HUDEP-2 (cell line): ENCODE measurements around the gene FAM161A.
"Not testable (repeated sequence)": the region's sequence is repeated elsewhere in the genome, so short reads cannot be mapped to it uniquely, and the experiment has no call there.

Experiments
- DNase-seq, 76 experiments: peaks; one replicate each; lab custom pipeline; 2025; ENCODE audit not compliant: unreplicated experiment in 76 of 76; lab: John Stamatoyannopoulos, UW

Gene FAM161A

GRCh38 chr2:61841286-61841685 lies 12.6 kb downstream of the FAM161A start:
- no peak for DNase-seq

- no peak for DNase-seq
Measured at GRCh38 chr2:61834893-61835292, 19.0 kb downstream of the FAM161A start.

- DNase-seq = no peak
Measured at GRCh38 chr2:61833971-61834370, 19.9 kb downstream of the FAM161A start.

DNA sequence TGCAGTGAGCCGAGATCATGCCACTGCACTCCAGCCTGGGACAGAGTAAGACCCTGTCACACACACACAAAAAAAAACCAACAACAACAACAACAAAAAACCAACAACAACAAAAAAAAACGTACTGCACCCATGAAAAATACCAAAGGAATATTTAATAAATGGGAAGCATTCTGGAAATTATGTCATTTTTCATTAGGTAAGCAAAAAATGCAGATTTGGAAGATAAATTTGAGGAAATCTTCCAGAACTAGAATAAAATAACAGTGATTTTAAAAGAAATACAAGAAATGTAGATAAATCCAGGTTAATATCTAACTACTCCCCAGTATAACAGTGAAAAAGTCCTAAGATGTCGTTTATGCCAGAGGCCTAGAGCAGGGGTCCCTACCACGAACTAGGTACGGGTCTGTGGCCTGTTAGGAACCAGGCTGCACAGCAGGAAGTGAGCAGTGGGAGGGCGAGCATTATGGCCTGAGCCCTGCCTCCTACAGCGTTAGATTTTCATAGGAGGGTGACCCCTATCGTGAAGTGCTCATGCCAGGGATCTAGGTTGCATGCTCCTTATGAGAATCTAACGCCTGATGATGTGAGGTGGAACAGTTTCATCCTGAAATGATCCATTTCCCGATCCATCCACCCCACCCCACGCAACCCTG lies 21.5 kb downstream of the FAM161A start:
- no peak for DNase-seq

- DNase-seq = no peak
Measured at GRCh38 chr2:61822255-61822654, 31.6 kb downstream of the FAM161A start.

DNA sequence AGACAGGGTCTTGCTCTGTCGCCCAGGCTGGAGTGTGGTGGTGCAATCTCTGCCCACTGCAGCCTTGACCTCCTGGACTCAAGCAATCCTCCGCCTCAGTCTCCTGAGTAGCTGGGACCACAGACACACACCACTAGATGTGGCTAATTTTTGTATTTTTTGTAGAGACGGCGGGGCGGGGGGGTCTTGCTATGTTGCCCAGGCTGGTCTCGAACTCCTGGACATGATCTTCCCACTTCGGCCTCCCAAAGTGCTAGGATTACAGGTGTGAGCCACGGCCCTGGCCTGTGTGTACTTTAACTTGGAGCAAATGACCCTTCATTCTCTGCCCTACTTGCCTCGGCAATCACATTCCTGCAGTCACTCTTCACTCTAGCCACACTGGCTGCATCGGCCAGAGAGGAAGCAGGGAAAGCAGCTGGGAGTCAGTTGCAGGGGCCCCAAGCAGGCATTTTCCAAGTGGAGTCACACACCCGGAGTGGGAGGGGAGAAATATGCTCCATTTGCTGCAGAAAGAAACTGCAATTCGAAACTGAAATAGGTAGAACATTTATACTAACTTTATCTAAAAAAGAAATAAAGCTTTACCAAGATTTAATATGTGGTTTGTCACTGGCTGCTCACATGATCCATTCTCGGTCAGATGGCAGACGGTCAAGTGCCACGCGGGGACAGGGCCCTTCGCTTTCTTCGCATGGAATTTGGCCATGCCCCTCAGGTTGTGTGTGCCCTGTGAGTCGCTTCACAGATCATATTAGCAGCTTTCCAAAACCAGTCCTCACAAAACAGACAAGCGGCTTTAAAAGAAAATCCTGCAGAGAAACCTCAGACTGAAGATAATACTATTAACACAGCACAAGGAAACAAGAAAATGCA lies 37.1 kb downstream of the FAM161A start:
- no peak for DNase-seq

GRCh38 chr2:61814539-61815160 lies 39.2 kb downstream of the FAM161A start:
- DNase-seq = no peak

DNA sequence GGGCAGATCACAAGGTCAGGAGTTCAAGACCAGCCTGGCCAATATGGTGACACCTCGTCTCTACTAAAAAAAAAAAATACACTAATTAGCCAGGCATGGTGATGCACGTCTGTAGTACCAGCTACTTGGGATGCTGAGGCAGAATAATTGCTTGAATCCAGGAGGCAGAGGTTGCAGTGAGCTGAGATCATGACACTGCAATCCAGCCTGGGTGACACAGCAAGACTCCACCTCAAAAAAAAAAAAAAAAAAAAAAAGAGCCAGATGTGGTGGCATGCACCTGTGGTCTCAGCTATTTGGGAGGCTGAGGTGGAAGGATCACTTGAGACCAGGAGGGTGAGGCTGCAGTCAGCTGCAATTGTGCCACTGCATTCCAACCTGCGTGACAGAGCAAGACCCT lies 40.5 kb downstream of the FAM161A start:
- not testable (repeated sequence) for DNase-seq

DNA sequence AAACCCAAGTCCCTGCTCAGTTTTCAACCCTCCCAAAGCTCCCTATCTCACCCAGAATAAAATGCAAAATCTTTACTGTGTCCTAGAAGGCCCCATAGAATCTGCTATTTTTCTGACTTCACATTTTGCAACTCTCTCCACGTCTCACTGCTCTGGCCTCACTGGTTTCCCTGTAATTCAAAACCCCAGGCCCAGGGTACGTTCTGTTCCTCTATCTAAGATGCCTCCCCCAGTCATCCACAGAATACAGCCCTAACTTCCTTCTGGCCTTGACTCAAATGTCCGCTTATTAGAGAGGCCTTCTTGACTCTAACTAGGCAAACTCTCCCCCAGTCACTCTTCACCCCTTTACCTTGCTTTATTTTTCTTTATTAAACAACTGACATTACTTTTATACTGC lies 42.0 kb downstream of the FAM161A start:
- no peak for DNase-seq

DNA sequence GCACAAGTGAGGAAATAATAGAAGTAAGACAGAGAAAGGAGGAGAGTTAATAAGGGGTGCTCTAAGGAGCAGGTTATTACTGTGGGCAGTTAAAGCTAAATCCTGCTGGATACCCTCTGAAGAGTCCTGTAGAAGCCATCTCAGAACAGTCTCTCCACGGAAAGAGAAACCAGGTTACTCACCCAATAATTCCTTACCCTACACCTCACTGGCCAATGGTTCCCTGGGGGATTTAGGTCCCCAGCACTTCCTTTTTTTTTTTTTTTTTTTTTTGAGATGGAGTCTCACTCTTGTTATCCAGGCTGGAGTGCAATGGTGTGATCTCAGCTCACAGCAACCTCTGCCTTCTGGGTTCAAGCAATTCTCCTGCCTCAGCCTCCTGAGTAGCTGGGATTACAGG lies 43.7 kb downstream of the FAM161A start:
- not testable (repeated sequence) for DNase-seq

DNA sequence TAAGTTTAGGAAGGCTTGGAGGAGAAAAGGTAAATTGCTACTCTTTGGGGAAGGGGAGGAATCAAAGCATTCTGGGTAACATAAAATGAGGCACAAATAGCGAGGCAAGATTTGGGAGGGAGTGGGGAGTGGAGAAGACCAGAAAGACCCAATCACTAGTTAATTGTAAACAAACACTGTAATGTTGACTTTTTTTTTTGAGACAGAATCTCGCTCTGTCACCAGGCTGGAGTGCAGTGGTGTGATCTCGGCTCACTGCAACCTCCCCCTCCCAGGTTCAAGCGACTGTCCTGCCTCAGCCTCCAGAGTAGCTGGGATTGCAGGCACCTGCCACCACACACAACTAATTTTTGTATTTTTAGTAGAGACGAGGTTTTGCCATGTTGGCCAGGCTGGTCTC lies 45.2 kb downstream of the FAM161A start:
- not testable (repeated sequence) for DNase-seq

DNA sequence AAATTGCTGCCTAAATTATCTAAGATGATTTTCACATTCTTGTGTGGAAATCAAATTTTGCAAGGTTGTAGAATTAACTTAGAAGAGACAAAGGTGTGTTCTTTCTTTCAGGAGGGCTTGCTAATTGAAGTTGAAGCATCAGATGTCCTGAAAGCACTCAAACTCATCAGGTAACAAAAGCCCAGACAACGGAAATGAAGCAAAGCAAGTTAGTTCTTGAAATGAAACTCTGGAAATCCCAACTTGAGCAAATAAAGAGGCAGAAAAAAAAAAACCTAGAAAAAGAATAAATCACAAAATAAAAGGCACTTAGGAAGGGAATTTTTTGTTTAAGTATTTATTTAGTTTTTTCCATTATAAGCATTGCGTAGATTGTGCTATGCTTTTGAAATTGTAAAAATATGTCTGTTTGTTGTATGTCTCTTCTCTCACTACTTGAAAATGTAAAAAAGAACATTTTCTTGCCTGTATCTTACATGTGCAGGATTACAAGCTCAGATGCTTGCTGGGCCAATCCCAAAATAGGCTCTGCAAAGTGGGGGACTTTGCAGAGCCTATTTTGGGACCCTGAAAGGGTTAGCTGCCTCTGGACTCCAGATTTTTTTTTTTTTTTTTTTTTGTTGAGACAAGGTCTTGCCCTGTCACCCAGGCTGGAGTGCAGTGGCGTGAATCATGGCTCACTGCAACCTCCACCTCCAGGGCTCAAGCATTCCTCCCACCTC lies 46.7 kb downstream of the FAM161A start:
- DNase-seq = no peak

DNA sequence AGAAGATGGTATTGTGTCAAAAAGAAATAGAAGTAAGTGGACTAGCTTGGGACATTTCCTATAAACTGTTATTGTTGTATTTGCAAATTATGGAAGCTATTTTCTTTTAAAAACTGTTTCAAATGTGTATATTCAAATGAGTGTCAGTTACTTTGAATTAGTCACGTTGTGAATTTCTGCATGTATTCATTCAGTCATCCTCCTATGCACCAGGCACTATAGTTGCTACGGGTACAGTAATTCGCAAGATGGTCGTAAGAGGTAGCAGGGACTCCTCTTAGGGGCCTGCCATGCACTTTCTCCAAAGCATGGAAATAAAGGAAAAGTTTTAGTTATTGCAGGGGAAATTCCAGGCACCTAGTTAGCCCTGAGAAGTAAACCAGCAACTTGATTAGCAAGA lies 51.3 kb downstream of the FAM161A start:
- DNase-seq = no peak

GRCh38 chr2:61799099-61799498 lies 54.8 kb downstream of the FAM161A start:
- no peak for DNase-seq

DNA sequence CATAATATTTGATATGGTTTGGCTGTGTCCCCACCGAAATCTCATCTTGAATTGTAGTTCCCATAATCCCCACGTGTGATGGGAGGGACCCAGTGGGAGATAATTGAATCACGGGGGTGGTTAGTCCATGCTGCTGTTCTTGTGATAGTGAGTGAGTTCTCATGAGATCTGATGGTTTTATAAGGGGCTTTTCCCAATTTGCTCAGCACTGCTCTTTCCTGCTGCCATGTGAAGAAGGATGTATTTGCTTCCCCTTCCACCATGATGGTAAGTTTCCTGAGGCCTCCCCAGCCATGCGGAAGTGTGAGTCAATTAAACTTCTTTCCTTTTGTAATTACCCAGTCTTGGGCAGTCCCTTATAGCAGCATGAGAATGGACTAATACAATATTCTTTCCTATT lies 56.4 kb downstream of the FAM161A start:
- DNase-seq = not testable (repeated sequence)

GRCh38 chr2:61795408-61795807 lies 58.5 kb downstream of the FAM161A start:
- no peak for DNase-seq

DNA sequence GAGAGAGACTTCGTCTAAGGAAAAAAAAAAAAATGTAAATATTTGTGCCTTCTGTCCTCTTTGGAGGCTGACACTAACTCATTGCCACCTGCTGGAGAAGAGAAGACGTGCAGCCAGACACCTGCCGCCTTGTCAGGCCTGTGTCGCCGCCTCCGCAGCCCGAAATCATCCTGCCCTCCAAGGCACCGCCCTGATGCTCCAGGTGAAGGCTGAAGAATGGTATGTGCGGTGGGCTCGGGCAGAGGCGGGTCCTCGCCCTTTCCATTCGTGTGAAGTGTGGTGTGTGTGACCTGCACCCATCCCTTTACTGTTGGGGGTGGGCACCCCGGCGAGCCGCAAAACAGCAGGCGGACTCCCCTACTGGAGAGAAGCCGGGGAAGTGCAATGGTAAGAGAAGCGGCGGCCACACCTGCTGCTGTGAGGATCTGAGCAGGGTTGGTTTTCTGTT lies 60.4 kb downstream of the FAM161A start:
- peak in 66 of 76 experiments; percentile 1 to 70 (median 28) for DNase-seq

DNA sequence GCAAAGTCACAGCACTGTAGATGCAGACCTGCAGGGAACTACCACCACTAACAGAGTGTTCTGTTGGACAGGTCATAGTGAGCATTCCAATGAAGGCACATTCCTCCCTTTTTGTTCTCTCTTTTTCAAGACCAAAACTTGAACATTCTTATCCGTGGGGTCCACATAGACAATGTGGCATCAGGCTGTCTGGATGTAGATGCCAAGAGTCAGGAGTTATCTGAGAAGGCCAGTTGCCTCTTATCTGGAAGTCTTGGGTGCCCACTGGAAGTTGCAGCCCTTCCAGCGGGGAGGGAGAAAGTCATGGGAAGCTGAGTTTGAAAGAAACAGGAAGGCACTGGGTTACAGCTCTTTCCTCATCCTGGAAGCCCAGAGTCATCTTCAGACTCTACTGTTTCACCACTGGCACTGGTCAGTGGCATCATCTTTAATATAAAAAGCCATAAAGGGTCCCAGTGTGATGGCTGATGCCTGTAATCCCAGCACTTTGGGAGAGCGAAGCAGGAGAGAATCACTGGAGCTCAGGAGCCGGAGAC lies 61.4 kb downstream of the FAM161A start:
- peak in 1 of 76 experiments; percentile 7 for DNase-seq

- DNase-seq = no peak
Measured at GRCh38 chr2:61789807-61790602, 63.9 kb downstream of the FAM161A start.
